WI38 (cell line): Measurements from ENCODE around the gene PPCDC.

Source experiments
- H3K4me3 ChIP-seq: 2 replicates; pipeline ENCODE4 v1.5.1; 2011; ENCODE audit warnings: low read depth, mild to moderate bottlenecking, control low read depth, low read length
- CTCF ChIP-seq: IDR thresholded peaks from 2 replicates; pipeline ENCODE4 v1.5.1; 2012; ENCODE audit warnings: low read depth, mild to moderate bottlenecking, control low read depth, low read length

Gene PPCDC

DNA sequence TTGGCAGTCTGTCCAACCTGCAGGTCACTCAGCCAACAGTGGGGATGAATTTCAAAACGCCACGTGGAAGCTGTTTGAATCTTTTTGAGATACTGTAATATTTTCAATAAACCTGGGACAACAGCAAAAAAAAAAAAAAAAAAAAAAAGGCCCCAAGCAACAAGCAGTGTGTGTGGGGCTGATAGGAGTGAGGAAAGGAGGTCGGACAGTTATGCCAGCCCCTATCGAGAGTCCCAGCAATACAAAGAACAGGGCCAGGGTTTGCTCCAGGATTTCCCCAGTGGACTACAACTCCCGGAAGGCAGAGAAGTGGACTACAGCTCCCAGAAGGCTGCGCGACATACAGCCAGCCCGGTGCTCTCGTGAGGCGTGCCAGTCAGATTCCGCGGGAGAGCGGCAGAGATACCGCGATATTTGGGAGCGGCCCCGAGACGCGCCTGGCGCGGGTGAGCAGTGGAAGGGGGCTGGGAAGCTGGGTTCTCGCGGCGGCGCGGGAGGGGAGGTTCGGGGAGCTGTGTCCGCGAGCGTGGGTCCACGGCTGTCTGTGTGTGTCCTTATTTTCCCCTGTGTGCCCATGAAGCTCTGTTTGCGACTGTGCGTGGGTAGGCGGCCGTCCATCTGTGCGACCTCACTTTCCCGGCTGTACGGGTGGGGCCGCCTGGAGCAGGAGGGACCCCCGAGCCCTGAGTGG is at the start of gene PPCDC:
Gene PPCDC, plus strand, starts transcription at position 410 of the 691 bp plus-strand sequence. CDS start 4,729 bp downstream, outside the sequence.
- TF ChIP-seq CTCF: no peak
- H3K4me3 ChIP-seq: peak within 1 kb of the TSS; percentile 96

GRCh38 chr15:74976159-74976558 is 47.2 kb upstream of the PPCDC start:
- TF ChIP-seq CTCF: no peak
- H3K4me3 ChIP-seq: no peak overlapping the region

GRCh38 chr15:74977599-74977998 is 45.8 kb upstream of the PPCDC start:
- no peak overlapping the region for H3K4me3 ChIP-seq
- TF ChIP-seq CTCF: no peak

DNA sequence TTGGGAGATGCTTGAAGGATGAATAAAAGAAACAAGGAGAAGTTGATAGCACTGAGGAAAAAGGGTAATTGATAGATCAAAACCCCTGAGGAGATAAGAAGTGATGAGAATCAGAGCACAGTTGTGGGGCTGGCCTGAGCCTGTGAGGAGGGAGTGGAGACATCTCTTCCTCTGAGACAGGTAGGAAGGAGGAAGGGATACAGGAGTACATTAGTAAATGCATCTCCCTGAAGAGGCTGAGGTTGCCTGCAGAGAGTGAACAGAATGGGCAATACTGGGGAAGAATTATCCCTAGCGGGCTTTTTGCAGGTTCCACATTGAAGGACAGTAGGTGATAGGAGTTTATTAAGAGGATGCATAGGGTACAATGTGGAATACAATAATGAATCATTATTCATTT is 45.3 kb upstream of the PPCDC start:
- no peak overlapping the region for H3K4me3 ChIP-seq
- no peak for TF ChIP-seq CTCF

DNA sequence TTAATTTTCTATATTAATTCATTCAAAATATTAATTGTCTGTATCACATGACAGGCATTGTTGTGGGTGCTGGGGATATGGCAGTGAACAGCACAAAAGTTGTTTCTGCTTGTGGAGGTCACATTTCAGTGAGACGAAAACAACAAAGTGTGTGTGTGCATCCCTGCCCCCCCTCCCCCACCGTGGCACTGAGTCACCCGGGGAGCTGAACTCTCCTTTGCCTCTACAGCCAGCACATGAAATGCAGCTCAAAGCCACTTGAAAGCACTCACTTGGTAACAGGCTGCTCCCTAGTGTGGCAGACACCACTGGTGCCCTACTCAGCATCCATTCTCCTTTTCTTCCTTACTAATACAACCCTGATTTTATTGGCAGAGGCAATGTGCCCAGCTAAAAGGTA is 44.9 kb upstream of the PPCDC start:
- H3K4me3 ChIP-seq: no peak overlapping the region
- no peak for TF ChIP-seq CTCF

DNA sequence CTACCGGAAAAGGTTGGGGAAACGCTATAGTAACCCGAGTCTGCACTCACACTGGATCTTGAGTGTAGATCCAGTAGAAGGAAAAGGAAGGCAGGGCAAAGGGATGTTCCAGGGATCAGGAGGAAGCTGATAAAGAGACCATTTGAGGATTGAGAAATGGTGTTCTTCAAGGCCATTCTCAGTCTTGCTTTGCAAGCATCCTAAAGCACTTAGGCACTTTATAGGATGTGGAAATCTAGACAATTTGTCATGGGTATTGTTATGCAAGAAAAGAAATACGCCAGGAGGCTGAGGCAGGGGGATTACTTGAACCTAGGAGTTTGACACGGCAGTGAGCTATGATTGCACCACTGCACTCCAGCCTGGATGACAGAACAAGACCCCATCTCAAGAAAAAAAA is 41.2 kb upstream of the PPCDC start:
- no peak overlapping the region for H3K4me3 ChIP-seq
- no peak for TF ChIP-seq CTCF

DNA sequence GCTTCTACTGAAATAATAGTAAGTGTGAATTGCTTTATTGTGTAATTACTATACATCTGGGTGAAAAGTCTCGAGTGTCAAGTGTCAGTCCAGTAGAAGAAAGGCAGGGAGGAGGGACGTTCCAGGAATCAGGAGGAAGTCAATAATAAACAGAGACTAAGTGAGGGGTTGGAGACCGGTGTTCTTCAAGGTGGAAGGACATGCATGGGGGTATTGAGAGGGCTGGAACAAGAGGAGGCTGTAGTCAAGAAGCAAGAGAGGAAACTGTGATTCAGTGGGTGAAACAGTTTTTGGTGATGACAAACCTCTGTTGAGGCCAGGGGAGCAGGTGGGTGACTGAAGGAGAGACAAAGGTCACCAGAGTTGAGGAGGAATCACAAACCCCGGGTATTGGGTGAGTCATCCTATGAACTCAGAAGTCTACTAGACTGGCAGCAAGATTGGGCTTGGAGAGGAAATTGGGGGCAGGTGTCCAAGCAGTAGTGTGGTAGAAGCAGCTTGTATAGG is 39.6 kb upstream of the PPCDC start:
- no peak overlapping the region for H3K4me3 ChIP-seq
- no peak for TF ChIP-seq CTCF
